Karpas-422 (cell line): Measurements from ENCODE around the gene TSC2. TPM values are rescaled to one million over a fixed set of nuclear protein-coding genes. Genes with fewer than 3 reads are reported as not detected.

Experiments
- DNase-seq: peaks from one replicate; pipeline ENCODE4 v3.0.0-alpha.2; 2015
- H2AFZ ChIP-seq: fragments of 200-600 bp; sonication (generic); 2 replicates; pipeline ENCODE4 v1.6.1; 2014; ENCODE audit warnings: antibody characterized with exemption, low read length, mixed read lengths
- H3K27ac ChIP-seq: fragments of 200-600 bp; sonication (generic); 2 replicates; pipeline ENCODE4 v1.5.1; 2014; ENCODE audit warnings: mild to moderate bottlenecking, low read length, moderate library complexity
- H3K27me3 ChIP-seq: fragments of 200-600 bp; sonication (generic); 2 replicates; pipeline ENCODE4 v1.6.1; 2014; ENCODE audit warnings: low read length, mixed read lengths
- H3K36me3 ChIP-seq: fragments of 200-600 bp; sonication (generic); 2 replicates; pipeline ENCODE4 v1.6.1; 2014; ENCODE audit warnings: low read length, mixed read lengths; ENCODE audit not compliant: insufficient read depth
- H3K4me1 ChIP-seq: fragments of 200-600 bp; sonication (generic); 2 replicates; pipeline ENCODE4 v1.6.1; 2014; ENCODE audit warnings: mild to moderate bottlenecking, low read length, mixed read lengths
- H3K4me2 ChIP-seq: fragments of 200-600 bp; sonication (generic); 2 replicates; pipeline ENCODE4 v1.6.1; 2014; ENCODE audit warnings: low read length, low read depth, mild to moderate bottlenecking; ENCODE audit not compliant: poor library complexity, severe bottlenecking
- H3K4me3 ChIP-seq: fragments of 200-600 bp; sonication (generic); 2 replicates; pipeline ENCODE4 v1.5.1; 2014; ENCODE audit warnings: mild to moderate bottlenecking, antibody characterized with exemption, low read length, mixed read lengths
- H3K79me2 ChIP-seq: fragments of 200-600 bp; sonication (generic); 2 replicates; pipeline ENCODE4 v1.6.1; 2014; ENCODE audit warnings: mild to moderate bottlenecking, low read length, mixed read lengths
- H3K9ac ChIP-seq: fragments of 200-600 bp; sonication (generic); 2 replicates; pipeline ENCODE4 v1.6.0; 2014; ENCODE audit warnings: low read length
- H3K9me2 ChIP-seq: fragments of 200-600 bp; sonication (generic), shearing (Covaris generic); replicated peaks from 2 replicates; pipeline ENCODE4 v1.6.0; 2014; ENCODE audit warnings: mild to moderate bottlenecking, low read length, moderate library complexity; ENCODE audit not compliant: insufficient read depth
- H3K9me3 ChIP-seq: fragments of 300-700, 200-600 bp; sonication (generic); 2 replicates; pipeline ENCODE4 v1.6.1; 2014; ENCODE audit warnings: low read length, mixed read lengths
- H4K20me1 ChIP-seq: fragments of 200-600 bp; sonication (generic); 2 replicates; pipeline ENCODE4 v1.6.1; 2014; ENCODE audit warnings: mild to moderate bottlenecking, antibody characterized with exemption, low read length, low read depth; ENCODE audit not compliant: insufficient read depth
- total RNA-seq: library from RNA; depleted of rRNA; stranded (reverse); fragments of >200 nt; shearing (Covaris generic); gene quantifications from 2 replicates; pipeline ENCODE4 v1.2.3, GENCODE V29; 2014; ENCODE audit warnings: low replicate concordance

TSC2 gene
- total RNA-seq, 1 experiment from 2014 or later: 33.3 TPM

DNA sequence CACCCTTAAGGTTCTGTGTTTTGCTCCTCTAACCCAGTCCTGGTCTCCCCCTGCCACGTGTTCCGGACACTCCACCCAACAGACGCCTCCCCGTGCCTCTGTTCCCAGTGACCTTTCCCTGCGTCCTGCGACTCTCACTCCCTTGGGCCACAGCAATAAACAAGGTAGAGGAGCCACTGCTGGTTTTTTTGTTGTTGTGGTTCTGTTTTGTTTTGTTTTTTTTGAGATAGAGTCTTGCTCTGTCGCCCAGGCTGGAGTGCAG is 31.9 kb upstream of the TSC2 start:
- Histone ChIP-seq H3K4me1 (peaks cover under 1% of the 10 kb centered on the region), H4K20me1 (no peaks in the 10 kb centered on the region), H3K4me3 (no peak overlapping the region), H3K4me2 (no peak overlapping the region), H3K27me3 (no peaks in the 10 kb centered on the region), H3K36me3 (no peaks in the 10 kb centered on the region), H3K9me3 (no peaks in the 10 kb centered on the region), H2AFZ (no peak overlapping the region), H3K9ac (no peak overlapping the region), H3K9me2 (no peaks in the 10 kb centered on the region), H3K27ac (no peak overlapping the region), H3K79me2 (no peaks in the 10 kb centered on the region)
- DNase-seq: no peak

DNA sequence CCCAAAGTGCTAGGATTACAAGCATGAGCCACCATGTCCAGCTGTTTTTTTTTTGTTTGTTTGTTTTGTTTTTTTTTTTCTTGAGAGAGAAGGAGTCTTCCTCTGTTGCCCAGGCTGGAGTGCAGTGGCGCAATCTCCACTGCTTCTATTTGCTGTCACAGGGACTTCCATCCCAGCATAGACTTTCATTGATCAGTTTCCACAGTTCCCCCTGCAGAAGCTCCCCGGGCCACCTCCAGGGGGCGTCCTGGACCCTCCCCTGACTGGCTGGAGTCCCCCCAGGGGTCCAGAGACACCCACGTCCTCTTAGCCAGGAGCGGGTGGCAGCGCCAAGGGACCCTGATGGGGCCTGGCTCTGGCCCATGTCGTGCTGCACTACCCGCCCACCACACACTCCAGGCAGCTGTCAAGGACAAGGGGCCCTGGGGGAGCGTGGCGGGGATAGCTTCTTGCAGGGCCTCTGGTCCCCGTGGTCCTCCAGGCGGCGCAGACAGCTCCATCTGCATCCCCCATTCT is 31.3 kb upstream of the TSC2 start:
- no peak overlapping the region for H3K4me3 ChIP-seq
- H4K20me1 ChIP-seq: no peaks in the 10 kb centered on the region
- no peaks in the 10 kb centered on the region for H3K27me3 ChIP-seq
- no peaks in the 10 kb centered on the region for H3K36me3 ChIP-seq
- no peak overlapping the region for H2AFZ ChIP-seq
- no peaks in the 10 kb centered on the region for H3K9me2 ChIP-seq
- no peaks in the 10 kb centered on the region for H3K4me1 ChIP-seq
- H3K4me2 ChIP-seq: no peak overlapping the region
- DNase-seq: peak; percentile 63
- H3K9ac ChIP-seq: no peak overlapping the region
- H3K79me2 ChIP-seq: no peaks in the 10 kb centered on the region
- H3K9me3 ChIP-seq: no peaks in the 10 kb centered on the region
- no peak overlapping the region for H3K27ac ChIP-seq

DNA sequence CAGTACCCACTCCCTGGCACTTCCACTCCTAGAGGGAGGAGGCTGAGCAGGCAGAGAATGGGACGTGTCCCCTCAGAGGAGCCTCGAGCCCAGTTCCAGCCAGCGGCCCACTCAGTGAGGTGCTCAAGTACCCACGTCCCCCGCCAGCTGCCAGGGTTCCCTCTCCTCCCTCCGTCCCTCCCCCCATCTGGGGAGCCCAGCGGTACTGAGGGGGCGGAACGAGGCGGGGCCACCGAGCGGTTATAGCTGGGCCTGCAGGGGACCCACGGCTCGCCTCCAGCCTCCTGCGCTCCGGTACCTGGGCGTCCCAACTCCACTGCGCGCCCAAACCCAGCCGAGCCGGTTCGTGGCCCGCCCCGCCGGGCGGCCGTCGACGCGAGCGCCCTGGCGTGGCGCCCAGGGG is 28.3 kb upstream of the TSC2 start, which contains the start of gene NPW:
Gene NPW (plus strand): TSS at position 268 of the 403 bp plus-strand sequence.
- Histone ChIP-seq H4K20me1 (no peaks in the 10 kb centered on the region), H3K27ac (no peak within 1 kb of the TSS), H3K36me3 (no peaks in the 10 kb centered on the region), H2AFZ (no peak within 1 kb of the TSS), H3K4me2 (no peak within 1 kb of the TSS), H3K27me3 (no peaks in the 10 kb centered on the region), H3K4me1 (peaks cover 7% of the 10 kb centered on the region), H3K9me3 (no peaks in the 10 kb centered on the region), H3K79me2 (no peaks in the 10 kb centered on the region), H3K9ac (no peak within 1 kb of the TSS), H3K4me3 (no peak within 1 kb of the TSS), H3K9me2 (no peaks in the 10 kb centered on the region)
- DNase-seq: peak; percentile 65

DNA sequence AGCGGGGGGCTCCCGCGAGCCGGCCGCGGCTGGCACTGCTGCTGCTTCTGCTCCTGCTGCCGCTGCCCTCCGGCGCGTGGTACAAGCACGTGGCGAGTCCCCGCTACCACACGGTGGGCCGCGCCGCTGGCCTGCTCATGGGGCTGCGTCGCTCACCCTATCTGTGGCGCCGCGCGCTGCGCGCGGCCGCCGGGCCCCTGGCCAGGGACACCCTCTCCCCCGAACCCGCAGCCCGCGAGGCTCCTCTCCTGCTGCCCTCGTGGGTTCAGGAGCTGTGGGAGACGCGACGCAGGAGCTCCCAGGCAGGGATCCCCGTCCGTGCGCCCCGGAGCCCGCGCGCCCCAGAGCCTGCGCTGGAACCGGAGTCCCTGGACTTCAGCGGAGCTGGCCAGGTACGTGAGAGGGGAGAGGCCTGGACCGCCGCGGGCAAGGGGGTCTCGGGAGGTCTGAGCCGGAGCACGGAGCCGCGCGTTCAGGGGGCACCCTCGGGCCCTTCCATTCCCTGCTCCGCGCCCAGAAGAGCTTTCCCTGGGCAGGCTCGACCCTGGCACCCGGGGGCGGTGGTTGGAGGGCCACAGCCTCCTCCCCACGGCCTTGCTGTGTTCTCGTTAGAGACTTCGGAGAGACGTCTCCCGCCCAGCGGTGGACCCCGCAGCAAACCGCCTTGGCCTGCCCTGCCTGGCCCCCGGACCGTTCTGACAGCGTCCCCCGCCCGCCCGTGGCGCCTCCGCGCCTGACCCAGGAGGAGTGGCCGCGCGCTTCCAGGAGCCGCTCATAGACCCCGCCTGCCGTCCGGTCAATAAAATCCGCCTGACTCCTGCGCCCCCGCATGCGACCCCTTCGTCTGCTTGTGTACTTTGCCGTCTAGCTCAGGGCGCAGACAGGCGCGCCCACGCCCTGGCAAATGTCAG is 27.6 kb upstream of the TSC2 start:
- H3K9me2 ChIP-seq: no peaks in the 10 kb centered on the region
- no peak overlapping the region for H3K4me3 ChIP-seq

DNA sequence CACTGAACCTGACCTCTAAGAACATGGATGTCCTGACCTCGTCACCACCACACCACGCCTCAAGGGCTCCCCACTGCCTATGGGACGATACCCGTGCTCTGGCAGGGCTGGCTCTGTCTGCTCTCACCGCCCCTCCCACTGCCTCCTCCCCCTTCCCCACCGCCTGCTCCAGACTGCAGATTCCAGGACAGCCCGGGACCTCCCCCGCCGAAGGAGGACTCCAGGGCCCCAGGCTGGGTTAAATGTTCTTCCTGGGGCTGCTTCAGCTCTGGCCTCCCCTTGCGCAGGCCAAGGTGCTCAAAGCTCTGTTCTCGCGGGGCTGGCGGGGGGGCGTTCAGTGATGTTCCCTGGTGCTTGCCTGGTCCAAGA is 25.1 kb upstream of the TSC2 start:
- H2AFZ ChIP-seq: peak overlapping the region; percentile 69; the same call in 1 of the 2 replicates
- H3K9me2 ChIP-seq: no peaks in the 10 kb centered on the region
- peak overlapping the region; percentile 58 for H3K4me2 ChIP-seq
- no peaks in the 10 kb centered on the region for H3K9me3 ChIP-seq
- no peak for DNase-seq
- H3K9ac ChIP-seq: peak overlapping the region; percentile 52
- peaks cover 7% of the 10 kb centered on the region for H3K4me1 ChIP-seq
- H3K79me2 ChIP-seq: no peaks in the 10 kb centered on the region
- H3K27me3 ChIP-seq: no peaks in the 10 kb centered on the region
- peak overlapping the region; percentile 51; the same call in 1 of the 2 replicates for H3K4me3 ChIP-seq
- no peaks in the 10 kb centered on the region for H3K36me3 ChIP-seq
- no peaks in the 10 kb centered on the region for H4K20me1 ChIP-seq
- no peak overlapping the region for H3K27ac ChIP-seq

More for the DNA sequence above, 27.6 kb upstream of the TSC2 start:
- no peaks in the 10 kb centered on the region for H4K20me1 ChIP-seq
- no peak overlapping the region for H3K9ac ChIP-seq
- peaks cover 7% of the 10 kb centered on the region for H3K4me1 ChIP-seq
- no peak overlapping the region for H3K4me2 ChIP-seq
- H3K9me3 ChIP-seq: no peaks in the 10 kb centered on the region
- H2AFZ ChIP-seq: no peak overlapping the region
- no peak for DNase-seq
- no peaks in the 10 kb centered on the region for H3K79me2 ChIP-seq
- no peak overlapping the region for H3K27ac ChIP-seq
- H3K27me3 ChIP-seq: no peaks in the 10 kb centered on the region
- H3K36me3 ChIP-seq: no peaks in the 10 kb centered on the region

DNA sequence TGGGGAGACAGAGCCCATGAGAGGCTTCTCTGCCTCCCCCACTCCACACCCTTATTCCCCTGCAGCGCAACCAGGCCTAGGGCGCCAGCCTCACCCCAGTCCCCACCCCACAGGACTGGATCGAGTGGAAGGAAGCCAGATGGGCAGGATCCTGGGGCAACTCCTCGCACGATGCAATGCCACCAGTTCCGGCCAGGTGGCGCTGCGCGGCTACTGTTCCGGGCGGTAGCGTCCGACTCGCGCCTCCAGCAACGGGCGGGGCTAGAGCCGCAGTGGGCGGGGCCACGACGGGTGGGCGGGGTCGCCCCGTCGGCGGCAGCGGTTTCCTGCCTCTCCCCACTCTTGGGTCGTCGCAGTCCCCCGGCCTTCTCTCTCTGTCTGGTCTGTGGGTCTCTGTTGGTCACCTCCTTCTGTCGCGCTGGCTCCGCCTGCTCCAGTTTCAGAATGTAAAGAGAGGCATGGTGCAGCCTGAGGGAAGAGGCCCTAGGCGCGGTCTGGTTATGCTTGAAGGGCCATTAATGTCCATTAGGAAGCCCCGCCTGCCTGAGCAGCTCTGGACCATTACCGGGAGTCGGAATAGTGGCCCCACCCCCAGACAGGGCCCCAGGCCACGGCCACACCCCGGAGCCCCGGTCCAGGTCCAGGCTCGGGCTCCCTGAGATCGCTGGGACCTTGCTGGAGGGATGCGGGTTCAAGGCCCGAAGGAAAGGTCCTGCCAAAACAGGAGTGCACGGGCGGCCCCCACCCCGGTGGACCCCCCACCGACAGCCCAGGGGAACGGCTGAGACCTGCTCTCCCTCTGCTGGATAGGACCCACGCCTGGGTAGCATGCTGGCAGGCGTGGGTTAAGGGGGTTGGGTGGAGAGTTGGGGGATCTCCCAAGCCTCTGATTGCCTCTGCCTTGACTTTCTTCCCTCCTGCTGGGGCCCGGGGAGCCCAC is 24.4 kb upstream of the TSC2 start:
- peak overlapping the region; percentile 58 for H3K4me2 ChIP-seq
- no peak overlapping the region for H3K27ac ChIP-seq
- peak overlapping the region; percentile 69; the same call in 1 of the 2 replicates for H2AFZ ChIP-seq
- DNase-seq: peak; percentile 96
- H3K36me3 ChIP-seq: no peaks in the 10 kb centered on the region
- no peaks in the 10 kb centered on the region for H3K9me2 ChIP-seq
- H3K9me3 ChIP-seq: no peaks in the 10 kb centered on the region
- peak overlapping the region; percentile 52 for H3K9ac ChIP-seq
- H3K4me3 ChIP-seq: peak overlapping the region; percentile 51; the same call in 1 of the 2 replicates
- H4K20me1 ChIP-seq: no peaks in the 10 kb centered on the region
- H3K4me1 ChIP-seq: peaks cover 7% of the 10 kb centered on the region
- H3K79me2 ChIP-seq: no peaks in the 10 kb centered on the region
- no peaks in the 10 kb centered on the region for H3K27me3 ChIP-seq

DNA sequence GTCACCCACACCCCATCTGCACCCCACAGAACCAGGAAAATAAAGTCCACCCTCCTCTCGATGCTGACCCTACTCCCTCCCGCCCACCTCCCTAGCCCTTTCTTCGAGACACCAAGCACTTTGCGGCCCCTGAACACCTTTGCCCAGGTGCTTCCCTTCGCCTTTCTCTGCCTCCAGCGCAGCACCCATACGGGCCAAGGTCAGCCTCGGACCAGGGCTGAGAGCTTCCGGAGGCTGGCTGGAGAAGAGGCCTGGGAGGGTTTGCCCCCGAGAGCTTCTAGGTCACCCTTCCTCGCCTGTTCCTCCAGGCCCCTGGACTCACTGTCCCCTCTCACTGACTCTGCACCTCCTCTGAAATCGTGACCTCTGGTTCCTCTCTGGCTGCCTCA is 23.8 kb upstream of the TSC2 start:
- Histone ChIP-seq H2AFZ (no peak overlapping the region), H4K20me1 (no peaks in the 10 kb centered on the region), H3K36me3 (no peaks in the 10 kb centered on the region), H3K27me3 (no peaks in the 10 kb centered on the region), H3K79me2 (no peaks in the 10 kb centered on the region), H3K4me2 (no peak overlapping the region), H3K4me1 (peaks cover 7% of the 10 kb centered on the region), H3K27ac (no peak overlapping the region), H3K9me2 (no peaks in the 10 kb centered on the region), H3K9me3 (no peaks in the 10 kb centered on the region), H3K4me3 (no peak overlapping the region), H3K9ac (no peak overlapping the region)
- no peak for DNase-seq

DNA sequence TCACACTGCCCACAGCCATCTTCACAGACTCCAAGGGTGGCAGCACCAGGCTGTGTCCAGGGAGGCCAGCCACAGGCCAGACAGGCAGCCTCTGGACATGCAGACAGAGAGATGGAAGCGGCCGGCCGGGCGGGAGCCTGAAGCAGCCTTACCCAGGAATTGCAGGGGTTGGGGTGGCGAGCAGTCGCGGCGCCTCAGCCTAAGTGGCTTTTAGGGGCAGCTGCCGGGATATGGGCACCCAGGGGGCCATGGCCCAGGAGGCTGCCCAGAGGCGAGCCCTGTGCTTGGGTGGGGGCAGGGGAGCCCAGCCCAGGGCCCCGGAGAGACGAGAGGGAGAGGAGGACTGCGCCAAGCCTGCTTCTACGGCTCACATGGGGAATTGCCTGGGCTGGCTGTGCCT is 22.5 kb upstream of the TSC2 start:
- no peaks in the 10 kb centered on the region for H3K27me3 ChIP-seq
- H3K9me3 ChIP-seq: no peaks in the 10 kb centered on the region

More for the DNA sequence above, 22.5 kb upstream of the TSC2 start:
- no peak overlapping the region for H3K4me2 ChIP-seq
- no peak overlapping the region for H2AFZ ChIP-seq
- H3K4me1 ChIP-seq: peaks cover 7% of the 10 kb centered on the region
- H3K4me3 ChIP-seq: no peak overlapping the region
- no peaks in the 10 kb centered on the region for H3K36me3 ChIP-seq
- no peak overlapping the region for H3K9ac ChIP-seq
- no peaks in the 10 kb centered on the region for H3K79me2 ChIP-seq
- no peak overlapping the region for H3K27ac ChIP-seq
- H4K20me1 ChIP-seq: no peaks in the 10 kb centered on the region
- no peak for DNase-seq
- H3K9me2 ChIP-seq: no peaks in the 10 kb centered on the region
